UCSD-AML1 (cell line): ENCODE results near the gene GALNS.
"Not testable (repeated sequence)": the region's sequence is repeated elsewhere in the genome, so short reads cannot be mapped to it uniquely, and the experiment has no call there.

Source experiments
- DNase-seq: peaks from one replicate; lab custom pipeline; 2025; ENCODE audit not compliant: unreplicated experiment; lab: John Stamatoyannopoulos, UW

Gene GALNS

DNA sequence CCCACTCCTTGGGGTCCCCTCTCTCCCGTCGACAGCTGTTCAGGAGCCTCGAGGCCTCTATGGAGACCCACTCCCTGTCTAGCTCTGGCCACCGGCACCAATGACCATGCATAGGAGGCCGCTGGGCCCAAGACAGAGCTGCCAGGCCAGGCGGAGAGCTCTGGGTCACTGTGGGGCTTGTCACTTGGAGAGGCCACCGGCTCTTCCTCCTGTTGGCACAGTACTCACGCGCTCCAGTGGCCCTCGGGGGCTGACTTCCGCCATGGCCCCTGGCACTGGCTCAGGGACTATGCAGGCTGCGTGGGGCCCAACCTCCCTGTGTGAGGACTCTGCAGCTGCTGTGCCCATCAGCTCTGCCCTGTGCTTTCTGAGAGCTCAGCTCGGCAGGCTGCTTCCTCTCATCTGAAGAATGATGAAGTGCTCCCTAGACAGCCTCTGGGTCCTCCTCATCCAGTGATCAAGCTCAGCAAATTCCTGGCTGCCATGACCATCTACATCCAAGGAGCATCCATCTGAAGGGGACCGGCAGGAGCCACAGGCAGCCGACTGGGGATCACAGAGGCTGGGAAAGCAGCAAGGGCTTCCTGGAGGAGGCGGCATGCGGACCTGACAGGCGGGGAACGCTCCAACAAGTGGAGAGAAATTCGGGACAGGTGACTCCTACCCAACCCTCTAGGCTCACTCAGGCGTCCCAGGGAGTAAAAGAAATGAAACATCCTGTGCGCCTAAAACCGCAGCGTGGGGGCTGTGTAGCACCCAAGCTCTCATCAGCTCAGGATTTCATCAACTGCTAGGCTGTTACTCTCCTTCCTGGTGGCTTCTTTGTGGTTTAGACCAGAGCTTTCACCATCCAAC lies 16.8 kb downstream of the GALNS start:
- no peak for DNase-seq

- DNase-seq: no peak
Measured at GRCh38 chr16:88839026-88839529, 17.7 kb downstream of the GALNS start.

GRCh38 chr16:88838566-88838965 lies 18.2 kb downstream of the GALNS start:
- DNase-seq: no peak

DNA sequence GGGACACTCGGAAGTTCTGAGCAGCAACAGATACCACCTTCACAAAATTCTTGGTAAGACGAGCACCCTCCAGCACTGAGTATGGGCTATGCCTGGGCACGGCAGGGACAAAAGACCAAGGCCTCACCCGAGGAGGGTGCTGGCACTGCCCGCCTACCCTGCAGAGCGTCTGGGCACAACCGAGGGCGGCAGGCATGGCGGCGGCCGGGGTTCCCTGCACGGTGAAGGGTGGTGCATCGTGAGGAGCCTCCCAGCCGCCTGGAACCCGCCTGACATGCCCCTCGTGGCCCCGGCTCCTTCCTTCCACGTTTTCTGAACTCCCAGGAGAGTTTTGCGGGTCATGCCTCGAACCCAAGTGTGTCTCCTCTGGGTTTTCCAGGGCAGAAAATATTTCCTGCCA lies 18.9 kb downstream of the GALNS start:
- DNase-seq: no peak

DNA sequence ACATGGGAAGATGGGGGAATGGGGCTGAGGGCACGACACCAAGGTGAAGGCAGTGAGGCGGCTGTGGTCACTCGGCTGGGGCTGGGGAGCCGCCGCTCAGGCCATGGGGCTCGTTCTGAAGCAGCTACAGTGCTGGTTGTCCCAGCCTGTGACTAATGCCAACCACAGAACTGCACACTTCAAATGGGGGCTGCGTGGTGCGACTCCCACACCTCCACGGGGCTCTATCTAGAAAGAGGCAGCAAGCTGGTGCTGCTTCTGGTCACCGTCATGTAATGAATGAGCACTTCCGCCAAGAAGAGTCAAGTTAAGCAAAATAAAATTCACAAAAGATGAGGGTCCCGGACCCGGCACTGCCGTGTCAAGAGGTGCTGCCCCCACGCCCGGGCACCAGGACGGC lies 20.0 kb downstream of the GALNS start:
- no peak for DNase-seq

- DNase-seq: no peak
Measured at GRCh38 chr16:88835818-88836217, 20.9 kb downstream of the GALNS start.

DNA sequence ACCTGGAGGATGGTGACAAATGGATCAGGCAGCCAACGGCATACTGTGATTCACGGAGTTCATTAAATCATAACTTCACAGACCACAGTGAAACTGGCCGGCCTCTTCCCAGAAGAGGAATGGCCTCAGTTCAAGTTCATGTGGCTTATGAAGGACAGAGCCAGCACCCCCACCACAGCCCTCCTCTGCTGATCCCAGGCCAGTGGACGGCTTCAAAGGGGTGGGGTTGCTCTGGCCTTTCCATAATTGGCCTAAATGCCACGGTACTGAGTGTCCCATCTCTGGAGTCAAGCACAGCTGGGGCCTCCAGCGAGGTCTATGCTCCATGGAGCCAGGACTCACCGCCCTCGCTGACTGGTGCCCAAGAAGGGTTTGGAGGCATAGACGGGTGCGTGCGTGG lies 21.4 kb downstream of the GALNS start:
- no peak for DNase-seq

GRCh38 chr16:88834670-88835069 lies 22.1 kb downstream of the GALNS start:
- DNase-seq: no peak

DNA sequence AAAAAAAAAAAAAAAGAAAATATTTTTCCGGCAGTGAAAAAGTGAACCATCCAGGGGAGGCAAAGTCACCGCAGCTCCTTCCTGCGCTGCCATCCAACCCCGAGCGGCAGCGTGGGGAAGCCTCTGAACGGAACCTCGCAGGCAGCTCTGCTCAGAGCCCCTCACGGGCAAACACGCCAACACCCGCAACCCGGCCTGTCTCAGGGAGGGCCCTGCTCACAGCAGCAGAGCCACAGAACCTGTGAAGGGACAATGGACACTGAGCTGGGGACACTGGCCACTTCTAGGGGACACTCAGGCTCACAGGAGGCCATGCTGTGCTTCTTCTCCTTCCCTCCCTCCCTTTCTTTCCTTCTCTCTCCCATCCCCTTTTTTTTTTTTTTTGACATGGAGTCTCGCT lies 23.7 kb downstream of the GALNS start:
- no peak for DNase-seq

GRCh38 chr16:88831838-88832237 lies 24.9 kb downstream of the GALNS start:
- no peak for DNase-seq

DNA sequence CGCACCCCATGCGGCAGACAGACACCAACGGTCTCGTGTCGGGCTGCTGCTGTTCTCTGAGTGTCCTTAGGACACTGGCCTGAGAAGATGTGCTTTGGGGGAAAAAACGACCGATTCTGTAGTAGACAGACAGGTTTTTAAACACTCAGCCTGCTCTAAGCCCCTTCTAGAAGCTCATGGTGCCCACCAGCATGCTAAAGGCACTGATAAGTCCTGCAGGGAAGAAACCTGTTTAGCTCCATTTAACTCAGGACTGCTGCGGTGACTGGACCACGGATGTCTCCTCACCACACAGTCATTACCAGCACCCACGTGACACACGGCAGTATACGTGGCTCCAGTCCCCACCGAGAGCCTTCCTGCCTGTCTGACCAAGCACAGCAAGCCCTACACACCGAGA lies 26.0 kb downstream of the GALNS start:
- no peak for DNase-seq

DNA sequence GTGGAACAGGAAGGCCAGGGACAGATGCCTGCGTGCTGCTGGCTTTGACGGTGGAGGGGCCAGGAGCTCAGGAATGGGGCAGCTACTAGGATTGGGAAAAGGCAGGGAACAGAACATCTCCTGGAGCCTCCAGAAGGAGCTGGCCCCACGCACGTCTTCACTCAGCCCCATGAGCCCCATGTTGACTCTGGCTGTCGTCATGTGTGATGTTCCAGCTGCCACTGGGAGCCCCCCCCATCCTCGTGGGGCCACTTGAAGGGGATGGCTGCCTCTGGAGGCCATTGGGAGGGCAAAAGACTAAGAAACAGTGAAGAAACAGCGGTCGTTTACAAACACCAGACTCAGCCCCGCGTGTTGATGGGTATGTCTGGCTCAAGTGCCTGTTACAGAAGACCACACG lies 26.5 kb downstream of the GALNS start:
- DNase-seq: no peak

GRCh38 chr16:88828711-88829110 lies 28.0 kb downstream of the GALNS start:
- no peak for DNase-seq

- DNase-seq: no peak
Measured at GRCh38 chr16:88827727-88828126, 29.0 kb downstream of the GALNS start.

DNA sequence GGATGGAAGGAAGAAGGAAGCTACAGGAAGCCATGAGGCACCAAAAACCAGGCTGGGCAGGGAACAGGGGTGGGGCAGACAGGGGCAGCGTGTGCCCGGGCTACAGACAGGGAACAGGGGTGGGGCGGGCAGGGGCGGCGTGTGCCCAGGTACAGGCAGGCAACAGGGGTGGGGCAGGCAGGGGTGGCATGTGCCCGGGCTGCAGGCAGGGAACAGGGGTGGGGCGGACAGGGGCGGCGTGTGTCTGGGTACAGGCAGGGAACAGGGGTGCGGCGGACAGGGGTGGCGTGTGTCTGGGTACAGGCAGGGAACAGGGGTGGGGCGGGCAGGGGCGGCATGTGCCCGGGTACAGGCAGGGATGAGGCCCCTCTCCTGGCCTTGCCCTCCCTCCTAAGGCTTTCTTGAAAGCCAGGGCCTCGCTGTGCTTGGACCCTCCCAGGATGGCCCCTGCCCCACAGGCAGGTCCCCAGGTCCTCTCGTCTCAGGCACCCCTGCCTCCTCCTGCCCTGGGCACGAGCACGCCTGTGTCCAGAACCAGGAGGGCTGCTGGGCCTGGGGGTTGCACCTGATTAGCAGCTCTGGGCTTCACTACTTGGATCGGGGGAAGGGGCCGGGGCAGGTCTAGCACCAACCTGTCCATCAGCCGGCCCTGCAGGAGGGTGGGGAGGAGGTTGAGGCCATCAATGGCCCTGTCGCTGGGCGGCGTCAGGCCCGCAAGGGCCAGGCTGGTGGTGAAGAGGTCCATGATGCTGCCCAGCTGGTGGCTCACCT lies 30.5 kb downstream of the GALNS start:
- DNase-seq: no peak

DNA sequence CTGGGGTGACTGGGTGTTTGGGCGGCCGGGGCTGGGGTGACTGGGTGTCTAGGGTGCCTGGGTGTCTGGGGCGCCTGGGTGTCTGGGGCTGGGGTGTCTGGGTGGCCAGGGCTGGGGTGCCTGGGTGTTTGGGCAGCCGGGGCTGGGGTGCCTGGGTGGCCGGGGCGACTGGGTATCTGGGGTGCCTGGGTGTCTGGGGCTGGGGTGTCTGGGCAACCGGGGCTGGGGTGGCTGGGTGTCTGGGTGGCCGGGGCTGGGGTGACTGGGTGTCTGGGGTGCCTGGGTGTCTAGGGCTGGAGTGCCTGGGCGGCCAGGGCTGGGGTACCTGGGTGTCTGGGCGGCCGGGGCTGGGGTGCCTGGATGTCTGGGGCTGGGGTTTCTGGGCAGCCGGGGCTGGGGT lies 31.6 kb downstream of the GALNS start:
- DNase-seq: no peak

DNA sequence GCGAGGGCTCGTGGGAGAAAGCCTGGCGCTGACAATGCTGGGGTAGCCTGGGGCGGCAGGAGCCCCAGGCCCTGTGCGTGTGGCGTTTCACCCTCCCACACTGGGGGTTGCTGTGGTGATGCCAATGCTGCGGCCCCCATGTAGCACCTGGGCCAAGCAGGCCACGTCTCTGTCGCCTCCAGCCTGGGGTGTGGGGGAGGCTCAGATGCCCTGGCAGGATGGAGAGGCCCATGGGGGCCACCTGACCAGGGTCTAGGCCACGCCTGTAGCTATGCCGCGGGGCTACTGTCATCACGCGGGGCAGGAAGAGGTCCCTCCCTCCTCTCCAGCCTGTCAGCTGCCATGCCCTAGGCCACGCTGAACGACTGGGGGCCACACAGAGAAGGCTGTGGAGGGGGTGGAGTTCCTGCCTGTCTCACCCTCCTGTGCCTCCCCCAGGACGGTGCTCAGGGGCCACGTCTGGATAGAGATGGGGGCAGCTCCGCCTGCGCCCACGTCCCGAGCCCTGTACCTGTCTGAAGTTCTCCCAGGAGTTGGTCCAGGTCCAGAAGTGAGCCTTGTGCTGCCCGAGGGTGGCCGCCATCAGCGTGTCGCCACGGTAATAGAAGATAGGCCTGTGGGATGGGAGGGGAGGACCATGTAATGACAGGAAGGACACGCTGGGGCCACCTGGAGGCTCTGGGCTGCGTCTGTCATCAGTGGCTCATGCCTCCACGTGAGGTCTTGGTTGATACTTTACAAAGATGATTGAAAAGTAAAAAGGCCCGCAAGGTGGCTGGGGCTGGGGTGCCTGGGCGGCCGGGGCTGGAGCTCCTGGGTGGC lies 32.3 kb downstream of the GALNS start:
- DNase-seq: no peak

GRCh38 chr16:88823646-88824045 lies 33.1 kb downstream of the GALNS start:
- DNase-seq: not testable (repeated sequence)

DNA sequence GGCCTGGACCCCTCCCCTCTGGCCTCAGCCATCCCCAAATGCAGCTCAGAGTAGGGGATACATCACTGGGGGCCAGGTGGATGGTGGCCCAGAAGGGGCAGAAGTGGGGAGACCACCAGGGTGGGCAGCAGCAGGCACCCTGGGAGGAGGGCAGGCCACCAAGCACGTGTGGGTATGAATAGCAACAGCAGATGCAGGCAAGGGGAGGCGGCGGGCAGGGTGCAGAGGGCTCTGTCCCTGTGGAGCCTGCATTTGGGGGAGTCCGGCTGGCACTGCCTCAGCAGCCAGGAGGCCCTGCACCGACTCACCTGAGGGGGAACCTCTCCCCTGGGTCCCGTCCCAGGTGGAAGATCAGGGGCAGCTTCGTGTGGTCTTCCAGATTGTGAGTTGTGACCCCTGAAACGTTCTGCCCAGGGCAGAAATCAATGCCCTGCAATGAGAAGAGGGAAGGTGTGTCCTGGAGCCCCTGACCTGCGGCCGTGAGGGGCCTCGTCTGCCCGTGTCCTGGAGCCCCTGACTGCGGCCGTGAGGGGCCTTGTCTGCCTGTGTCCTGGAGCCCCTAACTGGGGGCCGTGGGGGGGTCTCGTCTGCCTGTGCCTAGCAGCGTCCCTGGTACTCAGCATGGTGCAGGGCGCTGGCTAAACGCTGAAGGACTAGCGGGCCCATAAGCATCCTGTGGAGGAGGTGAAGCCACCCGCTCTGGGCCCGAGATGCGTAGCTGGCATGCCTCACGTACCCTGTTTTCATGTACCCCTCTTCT lies 34.3 kb downstream of the GALNS start:
- DNase-seq: no peak

- DNase-seq: no peak
Measured at GRCh38 chr16:88821168-88821850, 35.4 kb downstream of the GALNS start.
